GM12864 (cell line): ENCODE data around the gene FYCO1.

Experiments
- DNase-seq: peaks from one replicate; pipeline ENCODE4 v3.0.0-alpha.2; 2011; ENCODE audit warnings: low read depth
- H3K4me3 ChIP-seq: 2 replicates; pipeline ENCODE4 v1.5.1; 2011; ENCODE audit warnings: mild to moderate bottlenecking, low read depth, low read length, control low read depth
- CTCF ChIP-seq: IDR thresholded peaks from 2 replicates; pipeline ENCODE4 v1.5.1; 2011; ENCODE audit warnings: low read depth, mild to moderate bottlenecking, moderate library complexity, low read length, control low read depth, inconsistent platforms; ENCODE audit errors: missing control alignments

Gene FYCO1

GRCh38 chr3:45887759-45888511 is 107.7 kb downstream of the FYCO1 start:
- no peak for DNase-seq
- H3K4me3 ChIP-seq = no peak overlapping the region
- TF ChIP-seq CTCF = no peak

- H3K4me3 ChIP-seq = no peak overlapping the region
- no peak for DNase-seq
- TF ChIP-seq CTCF = no peak
Observed at GRCh38 chr3:45887285-45887684, 108.3 kb downstream of the FYCO1 start.

- DNase-seq = no peak
- TF ChIP-seq CTCF = no peak
- no peak within 1 kb of the TSS for H3K4me3 ChIP-seq
Observed at GRCh38 chr3:45885979-45886705, 109.5 kb downstream of the FYCO1 start, which contains the start of gene CCR9. CCR9 (plus strand) TSS chr3:45886543; CDS start chr3:45894934, 8,391 bp downstream.

- no peak for TF ChIP-seq CTCF
- no peak overlapping the region for H3K4me3 ChIP-seq
- DNase-seq = no peak
Observed at GRCh38 chr3:45884368-45885201, 111.0 kb downstream of the FYCO1 start.

GRCh38 chr3:45881078-45882022 is 114.3 kb downstream of the FYCO1 start:
- no peak for TF ChIP-seq CTCF
- no peak for DNase-seq

GRCh38 chr3:45880725-45881077 is 114.9 kb downstream of the FYCO1 start:
- no peak for TF ChIP-seq CTCF
- no peak for DNase-seq
- H3K4me3 ChIP-seq = no peak overlapping the region

More at GRCh38 chr3:45881078-45882022, 114.3 kb downstream of the FYCO1 start:
- no peak overlapping the region for H3K4me3 ChIP-seq
